ENCODE results near the gene INCENP.
"Not testable (repeated sequence)": the region's sequence is repeated elsewhere in the genome, so short reads cannot be mapped to it uniquely, and the experiment has no call there.

The INCENP gene

DNA sequence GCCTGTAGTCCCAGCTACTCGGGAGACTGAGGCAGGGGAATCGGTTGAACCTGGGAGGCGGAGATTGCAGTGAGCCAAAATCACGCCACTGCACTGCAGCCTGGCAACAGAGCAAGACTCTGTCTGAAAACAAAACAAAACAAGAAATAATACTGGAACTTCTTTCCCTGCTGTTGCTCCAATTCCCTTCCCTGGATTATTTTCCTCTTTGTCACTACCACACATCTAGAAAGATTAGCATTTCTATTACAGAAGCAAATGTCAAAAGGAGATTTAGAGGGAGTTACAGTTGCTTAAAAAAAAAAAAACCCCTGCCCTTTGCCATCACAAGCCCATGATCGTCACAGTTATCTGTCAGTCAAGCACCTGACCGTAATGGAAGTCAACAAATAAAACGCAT, 48.5 kb downstream of the INCENP start:
- DNase-seq: no peak

GRCh38 chr11:62176766-62177165, 53.0 kb downstream of the INCENP start:
- DNase-seq: no peak

DNA sequence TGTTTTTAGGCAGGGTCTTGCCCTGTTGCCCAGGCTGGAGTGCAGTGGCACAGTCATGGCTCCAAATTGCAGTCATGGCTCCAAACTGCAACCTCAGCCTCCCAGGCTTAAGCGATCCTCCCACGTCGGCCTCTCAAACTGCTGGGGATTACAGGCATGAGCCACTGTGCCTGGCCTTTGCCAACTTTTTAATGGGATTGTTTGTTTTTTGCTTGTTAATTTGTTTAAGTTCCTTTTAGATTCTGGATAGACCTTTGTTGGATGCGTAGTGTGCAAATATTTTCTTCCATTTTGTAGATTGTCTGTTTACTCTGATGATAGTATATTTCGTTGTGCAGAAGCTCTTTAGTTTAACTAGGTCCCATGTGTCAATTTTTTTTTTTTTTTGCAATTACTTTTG, 56.2 kb downstream of the INCENP start:
- no peak for DNase-seq

DNA sequence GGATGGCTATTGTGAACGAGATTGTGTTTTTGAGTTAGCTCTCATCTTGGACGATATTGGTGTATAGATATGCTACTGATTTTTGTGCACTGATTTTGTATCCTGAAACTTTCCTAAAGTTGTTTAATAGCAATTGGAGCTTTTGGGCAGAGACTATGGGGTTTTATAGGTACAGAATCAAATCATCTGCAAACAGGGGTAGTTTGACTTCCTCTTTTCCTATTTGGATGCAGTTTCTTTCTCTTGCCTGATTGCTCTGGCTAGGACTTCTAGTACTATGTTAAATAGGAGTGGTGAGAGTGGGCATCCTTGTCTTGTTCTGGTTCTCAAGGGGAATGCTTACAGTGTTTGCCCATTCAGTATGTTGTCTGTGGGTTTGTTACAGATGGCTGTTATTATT, 57.3 kb downstream of the INCENP start:
- DNase-seq: no peak

DNA sequence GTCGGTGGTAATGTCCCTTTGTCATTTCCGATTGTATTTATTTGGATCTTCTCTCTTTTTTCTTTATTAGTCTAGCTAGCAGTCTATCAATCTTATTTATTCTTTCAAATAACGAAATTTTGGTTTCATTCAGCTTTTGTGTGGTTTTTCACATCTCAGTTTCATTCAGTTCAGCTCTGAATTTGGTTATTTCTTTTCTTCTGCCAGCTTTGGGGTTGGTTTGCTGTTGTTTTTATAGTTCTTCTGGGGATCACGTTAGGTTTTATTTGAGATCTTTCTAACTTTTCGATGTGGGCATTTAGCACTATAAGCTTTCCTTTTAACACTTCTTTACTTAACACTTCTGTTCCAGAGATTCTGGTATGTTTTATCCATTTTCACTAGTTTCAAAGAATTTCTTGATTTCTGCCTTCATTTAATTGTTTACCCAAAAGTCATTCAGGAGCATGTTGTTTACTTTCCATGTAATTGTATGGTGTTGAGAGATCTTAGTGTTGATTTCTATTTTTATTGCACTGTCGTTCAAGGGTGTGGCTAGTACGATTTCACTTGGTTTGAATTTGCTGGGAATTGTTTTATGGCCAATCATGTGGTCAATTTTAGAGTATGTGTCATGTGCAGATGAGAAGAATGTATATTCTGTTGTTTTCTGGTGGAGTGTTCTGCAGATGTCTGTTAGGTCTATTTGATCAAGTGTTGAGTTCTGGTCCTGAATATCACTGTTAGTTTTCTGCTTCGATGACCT, 58.5 kb downstream of the INCENP start:
- no peak for DNase-seq

- no peak for DNase-seq
Measured at GRCh38 chr11:62186195-62186594, 62.4 kb downstream of the INCENP start.

DNA sequence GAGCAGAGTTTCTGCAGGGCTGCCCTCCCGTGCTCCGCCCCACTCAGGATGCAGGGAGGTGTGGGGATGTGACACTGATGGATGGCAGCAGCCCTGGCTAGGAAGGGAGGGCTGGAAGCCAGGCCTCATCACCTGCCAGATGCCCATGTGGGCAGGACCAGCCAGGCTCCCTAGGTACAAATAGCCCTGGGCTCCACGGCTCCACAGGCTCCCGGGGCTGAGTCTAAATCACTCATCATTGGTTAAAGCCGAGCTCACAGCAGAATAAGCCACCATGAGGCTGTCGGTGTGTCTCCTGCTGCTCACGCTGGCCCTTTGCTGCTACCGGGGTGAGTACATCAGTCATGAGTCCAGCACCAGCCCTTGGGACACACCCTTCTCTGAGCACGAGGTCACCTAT, 66.2 kb downstream of the INCENP start, which contains the start of gene SCGB1D1:
TSS of gene SCGB1D1 (plus strand) at position 206 of the 400 bp plus-strand sequence. CDS start at position 275, 69 bp downstream.
- DNase-seq: no peak

DNA sequence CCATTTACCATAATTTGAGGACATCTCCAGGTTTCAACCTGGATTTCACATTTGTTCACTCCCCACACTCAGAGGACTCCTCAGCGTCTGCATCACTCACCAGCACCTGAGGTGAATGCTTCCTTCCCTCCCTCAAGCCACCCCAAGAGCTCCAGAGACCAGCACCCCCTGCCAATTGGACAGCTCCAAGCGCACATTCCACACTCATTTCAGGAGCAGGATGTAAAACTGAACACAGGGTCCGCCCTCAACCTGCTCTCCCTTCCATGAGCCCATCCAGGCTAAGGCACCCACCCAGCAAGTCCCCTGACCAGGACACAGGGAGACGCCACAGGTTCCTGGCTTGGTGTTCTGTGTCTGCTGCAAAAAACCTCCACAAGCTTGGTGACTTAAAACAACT, 70.1 kb downstream of the INCENP start:
- DNase-seq: peak; percentile 7

- DNase-seq: not testable (repeated sequence)
Measured at GRCh38 chr11:62195010-62195409, 71.2 kb downstream of the INCENP start.

DNA sequence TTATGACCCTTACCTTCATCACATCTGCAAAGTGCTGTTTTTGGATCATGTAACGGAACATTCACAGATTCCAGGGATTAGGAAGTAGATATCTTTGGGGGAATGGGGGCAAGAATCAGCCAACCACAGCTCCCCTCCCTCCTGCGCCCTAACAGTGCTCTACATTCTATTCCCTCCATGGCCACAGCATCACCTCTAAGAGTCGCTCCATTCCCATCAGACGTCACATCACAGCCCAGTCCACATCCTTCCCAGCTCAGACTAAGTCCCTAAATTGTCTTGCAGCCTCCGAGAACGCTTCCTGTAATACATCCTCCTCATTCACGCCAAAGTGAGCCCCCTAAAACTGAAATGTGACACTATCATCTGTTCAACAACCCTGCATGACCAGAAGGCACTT, 72.1 kb downstream of the INCENP start:
- DNase-seq: no peak

GRCh38 chr11:62197400-62197799, 73.6 kb downstream of the INCENP start:
- not testable (repeated sequence) for DNase-seq

DNA sequence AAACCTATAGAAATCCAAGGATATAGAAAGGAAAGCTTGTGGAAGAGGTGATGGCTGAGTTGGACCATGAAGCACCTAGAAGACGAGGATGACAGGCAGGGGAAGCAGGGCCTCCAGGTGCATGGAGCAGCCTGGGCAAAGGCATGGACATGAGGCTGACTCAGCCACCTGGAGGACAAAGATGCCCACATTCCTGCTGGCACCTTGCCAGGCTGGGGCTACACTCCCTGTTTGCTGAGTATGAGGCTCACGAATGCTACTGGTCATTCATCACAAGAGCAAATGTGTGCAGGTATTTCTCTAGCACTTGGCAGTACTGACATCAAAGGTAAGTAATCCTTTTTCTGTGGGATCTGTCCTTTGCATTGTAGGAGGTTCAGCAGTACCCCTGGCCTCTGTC, 77.6 kb downstream of the INCENP start:
- no peak for DNase-seq

All from fibroblast of skin of scalp (primary cell).